Endothelial cell of umbilical vein (primary cell): ENCODE measurements around the gene FAM78A.

ENCODE experiments used
- CTCF ChIP-seq, 2 donors: IDR thresholded peaks; 1 replicate in 1 of 2; 2 replicates in 1 of 2; pipeline ENCODE4 v1.5.1; 2011; ENCODE audit warnings: low read length in 2 of 2, mild to moderate bottlenecking in 2 of 2, moderate library complexity in 2 of 2, control low read depth in 1 of 2, inconsistent platforms in 1 of 2, low read depth in 1 of 2; ENCODE audit not compliant: insufficient read depth in 1 of 2; ENCODE audit errors: extremely low read depth in 1 of 2
- MAX ChIP-seq: IDR thresholded peaks from 2 replicates; pipeline ENCODE4 v1.6.1; 2011; ENCODE audit not compliant: insufficient read depth, insufficient read length
- POLR2AphosphoS5 ChIP-seq: IDR thresholded peaks from 2 replicates; pipeline ENCODE4 v1.6.1; 2012; ENCODE audit warnings: low read depth, mild to moderate bottlenecking, control low read depth, low read length, moderate library complexity; ENCODE audit not compliant: insufficient read depth

GRCh38 chr9:131277287-131277909, 1.1 kb upstream of the FAM78A start:
- no peak for TF ChIP-seq POLR2AphosphoS5
- TF ChIP-seq CTCF (IDR thresholded peaks at IDR 0.05; ENCODE audit: extremely low read depth in 1 of 2, insufficient read depth in 1 of 2, low read depth in 1 of 2, low read length in 2 of 2), result no peak
- no peak for TF ChIP-seq MAX
